IMR-90 (cell line): ENCODE measurements around the gene MS4A5.

Experiments used
- POLR2A ChIP-seq: IDR thresholded peaks from 2 replicates; pipeline ENCODE4 v1.6.1; 2012; ENCODE audit warnings: mild to moderate bottlenecking, low read depth, low read length
- RAD21 ChIP-seq: IDR thresholded peaks from 2 replicates; pipeline ENCODE4 v1.6.1; 2012; ENCODE audit warnings: low read length, improper control_type of control experiment
- SMC3 ChIP-seq: fragments of 150-350 bp; IDR thresholded peaks from 2 replicates; pipeline ENCODE4 v1.6.1; 2016; ENCODE audit warnings: low read depth, mild to moderate bottlenecking, antibody characterized with exemption, low read length, moderate library complexity
- TF ChIP-seq, protein P1 (sequence below): conservative IDR thresholded peaks from 2 replicates; pipeline ENCODE4 v1.5.1; 2012; ENCODE audit warnings: mild to moderate bottlenecking, low read depth, low read length, improper control_type of control experiment

DNA sequence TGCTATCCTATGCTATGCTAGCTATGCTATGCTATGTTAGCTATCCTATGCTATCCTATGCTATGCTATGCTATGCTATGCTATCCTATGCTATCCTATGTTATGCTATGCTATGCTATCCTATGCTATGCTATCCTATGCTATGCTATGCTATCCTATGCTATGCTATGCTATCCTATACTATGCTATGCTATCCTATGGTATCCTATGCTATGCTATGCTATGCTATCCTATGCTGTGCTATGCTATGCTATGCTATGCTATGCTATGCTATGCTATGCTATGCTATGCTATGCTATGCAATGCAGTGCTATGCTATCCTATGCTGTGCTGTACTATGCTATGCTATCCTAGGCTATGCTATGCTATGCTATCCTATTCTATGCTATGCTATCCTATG, 17.7 kb downstream of the MS4A5 start:
- TF ChIP-seq, protein P1, sequence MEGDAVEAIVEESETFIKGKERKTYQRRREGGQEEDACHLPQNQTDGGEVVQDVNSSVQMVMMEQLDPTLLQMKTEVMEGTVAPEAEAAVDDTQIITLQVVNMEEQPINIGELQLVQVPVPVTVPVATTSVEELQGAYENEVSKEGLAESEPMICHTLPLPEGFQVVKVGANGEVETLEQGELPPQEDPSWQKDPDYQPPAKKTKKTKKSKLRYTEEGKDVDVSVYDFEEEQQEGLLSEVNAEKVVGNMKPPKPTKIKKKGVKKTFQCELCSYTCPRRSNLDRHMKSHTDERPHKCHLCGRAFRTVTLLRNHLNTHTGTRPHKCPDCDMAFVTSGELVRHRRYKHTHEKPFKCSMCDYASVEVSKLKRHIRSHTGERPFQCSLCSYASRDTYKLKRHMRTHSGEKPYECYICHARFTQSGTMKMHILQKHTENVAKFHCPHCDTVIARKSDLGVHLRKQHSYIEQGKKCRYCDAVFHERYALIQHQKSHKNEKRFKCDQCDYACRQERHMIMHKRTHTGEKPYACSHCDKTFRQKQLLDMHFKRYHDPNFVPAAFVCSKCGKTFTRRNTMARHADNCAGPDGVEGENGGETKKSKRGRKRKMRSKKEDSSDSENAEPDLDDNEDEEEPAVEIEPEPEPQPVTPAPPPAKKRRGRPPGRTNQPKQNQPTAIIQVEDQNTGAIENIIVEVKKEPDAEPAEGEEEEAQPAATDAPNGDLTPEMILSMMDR, result no peak
- TF ChIP-seq RAD21 (no peak), SMC3 (no peak), POLR2A (no peak)
